CD14-positive monocyte (primary cell): ENCODE data around the gene HOXD4. TPM values are rescaled to one million over a fixed set of nuclear protein-coding genes. Genes with fewer than 3 reads are reported as not detected.
A peak's percentile ranks its signal among the peaks of the same experiment; 100 is the strongest.

Experiments used
- DNase-seq, 3 donors: peaks; one replicate each; pipeline ENCODE4 v3.0.0-alpha.2; 2011 to 2022
- H2AFZ ChIP-seq: 2 replicates; pipeline ENCODE4 v1.6.0; 2012; ENCODE audit warnings: mild to moderate bottlenecking, low read depth, low read length, inconsistent platforms; ENCODE audit not compliant: insufficient read depth, poor library complexity, severe bottlenecking
- H3K27ac ChIP-seq, 2 donors: 1 replicate in 1 of 2; 2 replicates in 1 of 2; pipeline ENCODE4 v1.5.1; 2012 to 2013; ENCODE audit warnings: low read length in 2 of 2, control low read depth in 1 of 2, inconsistent platforms in 1 of 2, low read depth in 1 of 2, mild to moderate bottlenecking in 1 of 2
- H3K27me3 ChIP-seq, 2 donors: one replicate each; pipeline versions ENCODE4 v1.6.0 to v1.6.1; 2011 to 2013; ENCODE audit warnings: low read length in 2 of 2; ENCODE audit not compliant: control insufficient read depth in 2 of 2, insufficient read depth in 2 of 2
- H3K36me3 ChIP-seq, 2 donors: replicated peaks in 1 of 2; 1 replicate in 1 of 2; 2 replicates in 1 of 2; pipeline versions ENCODE4 v1.5.1 to v1.6.1; 2012 to 2013; ENCODE audit warnings: low read length in 2 of 2, control low read depth in 1 of 2, inconsistent platforms in 1 of 2, mild to moderate bottlenecking in 1 of 2; ENCODE audit not compliant: insufficient read depth in 2 of 2, control insufficient read depth in 1 of 2
- H3K4me1 ChIP-seq, 2 donors: 1 replicate in 1 of 2; 2 replicates in 1 of 2; pipeline versions ENCODE4 v1.5.1 to v1.6.1; 2012 to 2013; ENCODE audit warnings: low read length in 2 of 2, control low read depth in 1 of 2, inconsistent platforms in 1 of 2, mild to moderate bottlenecking in 1 of 2, moderate library complexity in 1 of 2; ENCODE audit not compliant: insufficient read depth in 2 of 2, control insufficient read depth in 1 of 2
- H3K4me2 ChIP-seq: replicated peaks from 2 replicates; pipeline ENCODE3; 2012; ENCODE audit warnings: low read length, moderate library complexity, mild to moderate bottlenecking; ENCODE audit not compliant: poor library complexity, severe bottlenecking; ENCODE audit errors: extremely low read depth
- H3K4me3 ChIP-seq, 3 experiments: fragments of 200-600 bp in 1 of 3; sonication (generic) in 1 of 3; replicated peaks in 1 of 3; 1 replicate in 2 of 3; 2 replicates in 1 of 3; pipeline ENCODE4 v1.5.1; 2011 to 2013; ENCODE audit warnings: low read length in 3 of 3, mild to moderate bottlenecking in 3 of 3, control low read depth in 2 of 3, low read depth in 2 of 3, inconsistent platforms in 1 of 3, moderate library complexity in 1 of 3
- H3K79me2 ChIP-seq: 2 replicates; pipeline ENCODE4 v1.6.0; 2012; ENCODE audit warnings: mild to moderate bottlenecking, control low read depth, inconsistent platforms, low read length, moderate library complexity; ENCODE audit not compliant: insufficient read depth
- H3K9ac ChIP-seq: 2 replicates; pipeline ENCODE4 v1.6.0; 2017; ENCODE audit warnings: low read length, mild to moderate bottlenecking; ENCODE audit not compliant: insufficient read depth, poor library complexity, severe bottlenecking
- H3K9me3 ChIP-seq, 2 donors: replicated peaks in 1 of 2; 1 replicate in 1 of 2; 2 replicates in 1 of 2; pipeline versions ENCODE4 v1.5.1 to v1.6.1; 2012 to 2013; ENCODE audit warnings: low read length in 2 of 2, control low read depth in 1 of 2; ENCODE audit not compliant: control insufficient read depth in 1 of 2, insufficient read depth in 1 of 2
- H4K20me1 ChIP-seq: 2 replicates; pipeline ENCODE4 v1.6.0; 2012; ENCODE audit warnings: mild to moderate bottlenecking, low read length, control low read depth, moderate library complexity; ENCODE audit not compliant: insufficient read depth
- H3K27ac Mint-ChIP-seq, 7 donors: one replicate each; pipeline ENCODE4 v1.8.0; 2020; ENCODE audit warnings: mild to moderate bottlenecking in 7 of 7, mixed read lengths in 7 of 7, moderate library complexity in 6 of 7, inconsistent platforms in 2 of 7
- H3K27me3 Mint-ChIP-seq, 3 donors: one replicate each; pipeline ENCODE4 v1.8.0; 2021 to 2022; ENCODE audit warnings: low read depth in 3 of 3, mild to moderate bottlenecking in 3 of 3, mixed read lengths in 3 of 3, moderate library complexity in 3 of 3, inconsistent platforms in 1 of 3
- H3K36me3 Mint-ChIP-seq, 2 donors: one replicate each; pipeline ENCODE4 v1.8.0; 2020; ENCODE audit warnings: mixed read lengths in 2 of 2, inconsistent platforms in 1 of 2, mild to moderate bottlenecking in 1 of 2
- H3K4me1 Mint-ChIP-seq: one replicate; pipeline ENCODE4 v1.8.0; 2020; ENCODE audit warnings: mild to moderate bottlenecking, mixed read lengths
- H3K4me3 Mint-ChIP-seq, 2 donors: one replicate each; pipeline ENCODE4 v1.8.0; 2020; ENCODE audit warnings: mild to moderate bottlenecking in 2 of 2, mixed read lengths in 2 of 2, moderate library complexity in 1 of 2
- H3K9me3 Mint-ChIP-seq, 7 donors: one replicate each; pipeline ENCODE4 v1.8.0; 2020 to 2022; ENCODE audit warnings: mixed read lengths in 7 of 7, mild to moderate bottlenecking in 6 of 7, moderate library complexity in 6 of 7, inconsistent platforms in 2 of 7
- CTCF ChIP-seq: fragments of 200-600 bp; IDR thresholded peaks from one replicate; pipeline ENCODE4 v1.8.0; 2022; ENCODE audit warnings: antibody characterized with exemption, mild to moderate bottlenecking
- WGBS: methylation state at CpG from one replicate; pipeline ENCODE4 v1.1.5; 2013; ENCODE audit warnings: missing lambda C conversion rate; ENCODE audit not compliant: insufficient coverage; 5-methylcytosine and 5-hydroxymethylcytosine counted together
- intact Hi-C, 2 donors: fragments of 100-400 bp; cut with micrococcal nuclease; formaldehyde crosslinking; loops; one replicate each; pipeline versions ENCODE4 v1.15.0 to v1.15.1; 2023
- polyA plus RNA-seq, 3 donors: library from polyadenylated mRNA; depleted of rRNA in 1 of 3; unstranded in 2 of 3; stranded (reverse) in 1 of 3; fragments of 300-500 nt in 2 of 3; fragments of >200 nt in 1 of 3; fragmentation: Illumina TruSeq in 2 of 3; gene quantifications; 1 replicate in 2 of 3; 2 replicates in 1 of 3; pipeline ENCODE4 v1.2.3, GENCODE V29; 2012 to 2021

Gene HOXD4
- polyA plus RNA-seq, 3 donors, result not detected

GRCh38 chr2:176156301-176156806 lies 5.0 kb downstream of the HOXD4 start:
- Mint-ChIP-seq H3K9me3 (peaks cover 0 to 37% (median 12%) of the 10 kb centered on the region in 7 donors), H3K36me3 (peaks cover 0 to 2% of the 10 kb centered on the region in 2 donors), H3K27ac (no peak overlapping the region), H3K4me1 (peaks cover 11% of the 10 kb centered on the region), H3K27me3 (peaks cover 92 to 100% (median 96%) of the 10 kb centered on the region in 3 donors), H3K4me3 (peak overlapping the region in 1 of 2 donors; percentile 63)
- no peak for DNase-seq
- 15% methylated on average over 4 of the region's 8 CpGs for WGBS
- TF ChIP-seq CTCF, result no peak
- Histone ChIP-seq H4K20me1 (no peaks in the 10 kb centered on the region), H3K9me3 (peaks cover 4 to 39% of the 10 kb centered on the region in 2 donors), H3K4me3 (no peak overlapping the region), H3K27ac (no peak overlapping the region), H3K4me2 (no peak overlapping the region), H3K36me3 (no peaks in the 10 kb centered on the region), H3K4me1 (no peaks in the 10 kb centered on the region), H3K27me3 (peaks cover 89 to 100% of the 10 kb centered on the region in 2 donors), H2AFZ (no peak overlapping the region), H3K9ac (no peak overlapping the region), H3K79me2 (no peaks in the 10 kb centered on the region)
- intact Hi-C loops, result no loop called here

GRCh38 chr2:176156807-176157498 lies 5.6 kb downstream of the HOXD4 start, which contains the start of gene HOXD3:
Gene HOXD3 (plus strand): TSS chr2:176157307. CDS start chr2:176169115, 11,808 bp downstream.
- Histone ChIP-seq H3K4me1 (no peaks in the 10 kb centered on the region), H3K27me3 (peaks cover 89 to 100% of the 10 kb centered on the region in 2 donors), H3K9ac (no peak within 1 kb of the TSS), H3K79me2 (no peaks in the 10 kb centered on the region), H2AFZ (no peak within 1 kb of the TSS), H3K4me3 (no peak within 1 kb of the TSS), H4K20me1 (no peaks in the 10 kb centered on the region), H3K36me3 (no peaks in the 10 kb centered on the region), H3K4me2 (no peak within 1 kb of the TSS), H3K27ac (no peak within 1 kb of the TSS), H3K9me3 (peaks cover 4 to 33% of the 10 kb centered on the region in 2 donors)
- Mint-ChIP-seq H3K4me3 (peak within 1 kb of the TSS in 1 of 2 donors; percentile 75), H3K27ac (no peak within 1 kb of the TSS), H3K9me3 (peaks cover 0 to 36% (median 12%) of the 10 kb centered on the region in 7 donors), H3K27me3 (peaks cover 93 to 100% (median 97%) of the 10 kb centered on the region in 3 donors), H3K36me3 (peaks cover 0 to 1% of the 10 kb centered on the region in 2 donors), H3K4me1 (peaks cover 9% of the 10 kb centered on the region)
- TF ChIP-seq CTCF, result no peak
- WGBS, result 5% methylated on average over 26 of the region's 48 CpGs
- DNase-seq, result no peak
- intact Hi-C loops, result no loop called here
